ENCODE measurements around the gene ZBTB1. TPM values are rescaled to one million over a fixed set of nuclear protein-coding genes. Genes with fewer than 3 reads are reported as not detected.

ZBTB1 gene, protein sequence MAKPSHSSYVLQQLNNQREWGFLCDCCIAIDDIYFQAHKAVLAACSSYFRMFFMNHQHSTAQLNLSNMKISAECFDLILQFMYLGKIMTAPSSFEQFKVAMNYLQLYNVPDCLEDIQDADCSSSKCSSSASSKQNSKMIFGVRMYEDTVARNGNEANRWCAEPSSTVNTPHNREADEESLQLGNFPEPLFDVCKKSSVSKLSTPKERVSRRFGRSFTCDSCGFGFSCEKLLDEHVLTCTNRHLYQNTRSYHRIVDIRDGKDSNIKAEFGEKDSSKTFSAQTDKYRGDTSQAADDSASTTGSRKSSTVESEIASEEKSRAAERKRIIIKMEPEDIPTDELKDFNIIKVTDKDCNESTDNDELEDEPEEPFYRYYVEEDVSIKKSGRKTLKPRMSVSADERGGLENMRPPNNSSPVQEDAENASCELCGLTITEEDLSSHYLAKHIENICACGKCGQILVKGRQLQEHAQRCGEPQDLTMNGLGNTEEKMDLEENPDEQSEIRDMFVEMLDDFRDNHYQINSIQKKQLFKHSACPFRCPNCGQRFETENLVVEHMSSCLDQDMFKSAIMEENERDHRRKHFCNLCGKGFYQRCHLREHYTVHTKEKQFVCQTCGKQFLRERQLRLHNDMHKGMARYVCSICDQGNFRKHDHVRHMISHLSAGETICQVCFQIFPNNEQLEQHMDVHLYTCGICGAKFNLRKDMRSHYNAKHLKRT
- total RNA-seq: 10 to 100 TPM; 39.8 to 71.1 (median 44.5) TPM

DNA sequence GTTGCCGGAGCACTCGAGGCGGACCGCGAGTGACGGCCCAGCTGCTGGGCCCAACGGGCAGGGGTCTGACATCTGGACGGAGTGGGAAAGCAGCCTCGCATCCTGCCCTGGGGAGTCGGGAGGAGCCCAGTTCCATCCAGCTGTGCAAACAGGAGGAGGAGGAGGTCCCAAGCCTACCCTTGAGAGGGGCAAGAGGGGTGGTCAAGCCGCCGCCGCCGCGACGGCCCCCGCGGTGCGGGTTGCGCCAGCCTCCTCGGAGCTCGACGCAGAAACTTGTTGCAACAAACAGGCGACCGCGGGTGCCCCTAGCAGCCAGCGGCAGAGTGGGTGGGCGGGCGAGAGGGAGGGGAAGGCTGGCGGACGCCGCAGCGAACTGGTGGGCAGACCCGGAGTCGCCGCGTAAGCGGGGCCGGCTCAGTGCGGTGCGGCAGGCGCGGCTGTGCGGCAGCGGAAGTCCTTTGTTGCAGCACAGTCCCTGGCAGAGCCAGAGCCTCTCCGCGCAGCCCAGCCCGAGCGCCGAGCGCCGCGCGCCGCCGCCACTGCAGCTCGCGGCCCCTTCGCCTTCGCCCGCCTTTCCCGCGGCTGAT is at the start of gene ZBTB1:
TSS of gene ZBTB1 (plus strand) at position 461 of the 587 bp plus-strand sequence. CDS start 16,735 bp downstream, outside the sequence.
- WGBS, 2 donors (ENCODE audit: low coverage in 1 of 2): no CpG with 5 or more reads among the region's 63 CpGs

DNA sequence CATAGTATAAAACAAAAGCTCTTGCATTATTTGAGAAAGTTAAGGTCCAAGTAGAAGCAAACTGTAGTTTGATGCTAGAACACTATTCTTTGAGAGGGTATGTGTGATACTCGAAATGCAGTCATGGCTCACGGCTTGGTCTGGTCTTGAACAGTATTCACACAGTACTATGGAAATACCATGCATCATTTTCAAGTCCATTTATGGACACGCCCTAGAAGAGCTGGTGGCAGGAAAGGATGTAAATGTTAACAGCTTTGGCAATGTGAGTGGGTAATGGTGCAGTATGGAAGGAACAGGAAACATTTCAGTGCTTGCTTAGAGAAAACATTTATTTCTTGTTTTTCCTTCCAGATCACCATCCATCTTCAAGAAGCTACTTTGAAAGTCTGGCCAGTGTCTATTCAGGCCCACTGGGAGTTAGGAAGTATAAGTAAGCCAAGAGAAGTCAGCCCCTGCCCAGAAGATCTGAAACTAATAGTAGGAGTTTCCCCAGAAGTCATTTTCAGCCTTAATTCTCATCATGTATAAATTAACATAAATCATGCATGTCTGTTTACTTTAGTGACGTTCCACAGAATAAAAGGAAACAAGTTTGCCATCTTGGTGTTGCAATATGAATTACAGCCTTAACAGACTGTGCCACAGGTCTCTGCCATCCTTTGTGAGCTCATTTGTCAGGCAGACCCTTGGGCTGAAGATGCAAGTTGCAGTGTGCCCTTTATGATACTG is 45.0 kb upstream of the ZBTB1 start:
- 65 to 82% methylated on average over 4 of the region's 4 CpGs for WGBS, 2 donors (ENCODE audit: low coverage in 1 of 2)

More for the DNA sequence above, at the start of gene ZBTB1:
- no peaks in the 10 kb centered on the region for H3K9me3 ChIP-seq
- peak within 1 kb of the TSS; percentile 96 to 99 (median 98) for H3K27ac ChIP-seq
- TF ChIP-seq EP300 (IDR thresholded peaks at IDR 0.05) (no peak), POLR2AphosphoS5 (IDR thresholded peaks at IDR 0.05) (peak; percentile 84), POLR2A (IDR thresholded peaks at IDR 0.05) (peak; percentile 85 to 87)
- TF ChIP-seq, protein P1, sequence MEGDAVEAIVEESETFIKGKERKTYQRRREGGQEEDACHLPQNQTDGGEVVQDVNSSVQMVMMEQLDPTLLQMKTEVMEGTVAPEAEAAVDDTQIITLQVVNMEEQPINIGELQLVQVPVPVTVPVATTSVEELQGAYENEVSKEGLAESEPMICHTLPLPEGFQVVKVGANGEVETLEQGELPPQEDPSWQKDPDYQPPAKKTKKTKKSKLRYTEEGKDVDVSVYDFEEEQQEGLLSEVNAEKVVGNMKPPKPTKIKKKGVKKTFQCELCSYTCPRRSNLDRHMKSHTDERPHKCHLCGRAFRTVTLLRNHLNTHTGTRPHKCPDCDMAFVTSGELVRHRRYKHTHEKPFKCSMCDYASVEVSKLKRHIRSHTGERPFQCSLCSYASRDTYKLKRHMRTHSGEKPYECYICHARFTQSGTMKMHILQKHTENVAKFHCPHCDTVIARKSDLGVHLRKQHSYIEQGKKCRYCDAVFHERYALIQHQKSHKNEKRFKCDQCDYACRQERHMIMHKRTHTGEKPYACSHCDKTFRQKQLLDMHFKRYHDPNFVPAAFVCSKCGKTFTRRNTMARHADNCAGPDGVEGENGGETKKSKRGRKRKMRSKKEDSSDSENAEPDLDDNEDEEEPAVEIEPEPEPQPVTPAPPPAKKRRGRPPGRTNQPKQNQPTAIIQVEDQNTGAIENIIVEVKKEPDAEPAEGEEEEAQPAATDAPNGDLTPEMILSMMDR (IDR thresholded peaks at IDR 0.05): peak in 1 of 4 experiments; percentile 15
- no peaks in the 10 kb centered on the region for H3K36me3 ChIP-seq
- ATAC-seq: peak; percentile 72
- peak within 1 kb of the TSS; percentile 87 to 88 for H3K4me3 ChIP-seq
- no peaks in the 10 kb centered on the region for H3K27me3 ChIP-seq
- peaks cover 3 to 72% (median 26%) of the 10 kb centered on the region in 3 donors for H3K4me1 ChIP-seq

DNA sequence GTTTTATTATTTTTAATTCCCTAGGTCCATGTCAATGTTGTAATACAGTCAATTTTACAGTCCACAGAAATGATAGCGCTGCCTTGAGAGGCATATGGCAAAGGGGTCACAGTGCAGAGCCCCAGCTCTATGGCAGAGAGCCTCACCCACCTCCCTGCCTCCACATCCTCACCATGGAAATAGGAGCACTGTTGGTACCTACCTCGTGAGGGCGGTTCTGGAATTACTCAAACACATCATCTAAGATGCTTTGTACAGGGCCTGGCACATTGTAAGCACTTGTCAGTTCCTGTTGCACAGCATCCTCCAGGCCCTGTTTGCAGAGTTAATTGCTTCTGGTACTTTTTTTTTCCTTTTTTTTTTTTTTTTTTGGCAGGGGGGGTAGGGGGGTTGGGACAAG is 43.3 kb upstream of the ZBTB1 start:
- TF ChIP-seq, protein P1 (IDR thresholded peaks at IDR 0.05): no peak
- no peak for TF ChIP-seq POLR2A (IDR thresholded peaks at IDR 0.05)
- TF ChIP-seq POLR2AphosphoS5 (IDR thresholded peaks at IDR 0.05): no peak
- no peak for TF ChIP-seq EP300 (IDR thresholded peaks at IDR 0.05)
- peaks cover 0 to 11% (median 0%) of the 10 kb centered on the region in 3 donors for H3K4me1 ChIP-seq
- no peak for ATAC-seq

More for the DNA sequence above, 45.0 kb upstream of the ZBTB1 start:
- Histone ChIP-seq H3K4me1 (peaks cover 0 to 3% (median 0%) of the 10 kb centered on the region in 3 donors), H3K4me3 (no peak overlapping the region), H3K27me3 (no peaks in the 10 kb centered on the region), H3K9me3 (no peaks in the 10 kb centered on the region), H3K27ac (no peak overlapping the region), H3K36me3 (peaks cover 0 to 40% of the 10 kb centered on the region in 2 donors)
- no peak for ATAC-seq
- TF ChIP-seq, protein P1 (IDR thresholded peaks at IDR 0.05): no peak
- TF ChIP-seq POLR2AphosphoS5 (IDR thresholded peaks at IDR 0.05): no peak
- TF ChIP-seq POLR2A (IDR thresholded peaks at IDR 0.05): no peak
- TF ChIP-seq EP300 (IDR thresholded peaks at IDR 0.05): no peak

DNA sequence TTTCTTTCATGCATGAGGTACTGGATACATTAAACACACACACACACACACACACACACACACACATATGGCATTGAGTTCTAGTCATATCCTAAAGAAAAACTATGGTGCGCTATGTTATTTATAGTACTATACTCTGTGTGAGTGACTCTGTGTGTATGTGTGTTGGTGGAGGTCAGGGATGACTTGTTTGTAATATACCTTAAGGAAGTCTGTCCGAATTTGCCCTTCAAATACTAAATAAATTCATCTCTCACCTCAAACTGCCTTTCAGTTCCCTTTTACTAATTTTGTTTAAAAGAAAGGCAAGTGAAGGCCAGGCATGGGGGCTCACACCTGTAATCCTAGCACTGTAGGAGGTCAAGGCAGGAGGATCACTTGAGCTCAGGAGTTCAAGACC is 41.4 kb upstream of the ZBTB1 start:
- Histone ChIP-seq H3K9me3 (no peaks in the 10 kb centered on the region), H3K4me1 (peaks cover 0 to 16% (median 0%) of the 10 kb centered on the region in 3 donors), H3K27ac (no peak overlapping the region), H3K27me3 (no peaks in the 10 kb centered on the region), H3K4me3 (no peak overlapping the region), H3K36me3 (peaks cover 0 to 18% of the 10 kb centered on the region in 2 donors)
- no peak for ATAC-seq
- 88 to 93% methylated on average over 2 of the region's 2 CpGs for WGBS, 2 donors (ENCODE audit: low coverage in 1 of 2)
- TF ChIP-seq, protein P1 (IDR thresholded peaks at IDR 0.05): no peak
- TF ChIP-seq POLR2A (IDR thresholded peaks at IDR 0.05): no peak
- TF ChIP-seq POLR2AphosphoS5 (IDR thresholded peaks at IDR 0.05): no peak
- TF ChIP-seq EP300 (IDR thresholded peaks at IDR 0.05): no peak

More for the DNA sequence above, 43.3 kb upstream of the ZBTB1 start:
- Histone ChIP-seq H3K27ac (no peak overlapping the region), H3K36me3 (peaks cover 0 to 23% of the 10 kb centered on the region in 2 donors), H3K9me3 (no peaks in the 10 kb centered on the region), H3K27me3 (no peaks in the 10 kb centered on the region), H3K4me3 (no peak overlapping the region)
- WGBS, 2 donors (ENCODE audit: low coverage in 1 of 2): 60 to 100% methylated on average over 2 of the region's 3 CpGs

Data from gastroesophageal sphincter (tissue), 4 donors.